ENCODE data around the gene MBL2. TPM values are rescaled to one million over a fixed set of nuclear protein-coding genes. Genes with fewer than 3 reads are reported as not detected.

Gene MBL2
- total RNA-seq, 1 experiment from 2014 or later = not detected

GRCh38 chr10:52779541-52780390 is 7.2 kb upstream of the MBL2 start:
- H3K4me1 ChIP-seq (ENCODE audit: insufficient read depth, low read length) = no peaks in the 10 kb centered on the region
- H3K27ac ChIP-seq (ENCODE audit: low read length) = no peak overlapping the region
- no TSS peak for BruUV-seq (replicated peaks)
- ChIA-PET CTCF (interaction anchor here (1.1 to 3.0 kb wide), 5 partner anchors 37 to 136 kb away, joined by 3 to 26 read pairs (median 9); no protein-coding TSS in a partner anchor), POLR2A (ENCODE audit: unreplicated experiment) (no interaction called here)
- H3K9ac ChIP-seq (ENCODE audit: low read length) = no peak overlapping the region
- H3F3A ChIP-seq (ENCODE audit: low read length, unreplicated experiment) = no peaks in the 10 kb centered on the region
- H3K36me3 ChIP-seq (ENCODE audit: low read depth, low read length) = no peaks in the 10 kb centered on the region
- no peaks in the 10 kb centered on the region for H3K9me3 ChIP-seq (ENCODE audit: low read length)
- H2AFZ ChIP-seq (ENCODE audit: low read length) = no peak overlapping the region
- peak; percentile 99 for DNase-seq
- H3K4me2 ChIP-seq (ENCODE audit: low read length) = no peak overlapping the region
- no peaks in the 10 kb centered on the region for H3K79me2 ChIP-seq (ENCODE audit: low read length)
- H3K9me2 ChIP-seq (replicated peaks; ENCODE audit: low read length) = no peaks in the 10 kb centered on the region
- TF ChIP-seq CTCF (conservative IDR thresholded peaks at IDR 0.05; ENCODE audit: low read depth, low read length) = peak; percentile 100
- TF ChIP-seq EZH2phosphoT487 (IDR thresholded peaks at IDR 0.05; ENCODE audit: borderline replicate concordance, low read length) = no peak
- ATAC-seq = peak; percentile 94
- no peaks in the 10 kb centered on the region for H3K27me3 ChIP-seq (ENCODE audit: low read length)
- intact Hi-C loops (cut with micrococcal nuclease) = loop anchor here (1.0 to 2.0 kb wide), 5 partner anchors 38 to 1778 kb away; no protein-coding TSS in a partner anchor
- no peak overlapping the region for H3K4me3 ChIP-seq (ENCODE audit: low read length)
- no peaks in the 10 kb centered on the region for H4K20me1 ChIP-seq (ENCODE audit: low read length)

- Histone ChIP-seq H3K9me3 (ENCODE audit: low read length) (no peaks in the 10 kb centered on the region), H3K9ac (ENCODE audit: low read length) (no peak overlapping the region), H3K36me3 (ENCODE audit: low read depth, low read length) (no peaks in the 10 kb centered on the region), H4K20me1 (ENCODE audit: low read length) (no peaks in the 10 kb centered on the region), H3K27ac (ENCODE audit: low read length) (no peak overlapping the region), H3K4me2 (ENCODE audit: low read length) (no peak overlapping the region), H3F3A (ENCODE audit: low read length, unreplicated experiment) (no peaks in the 10 kb centered on the region), H3K4me1 (ENCODE audit: insufficient read depth, low read length) (no peaks in the 10 kb centered on the region), H3K4me3 (ENCODE audit: low read length) (no peak overlapping the region), H3K79me2 (ENCODE audit: low read length) (no peaks in the 10 kb centered on the region), H3K27me3 (ENCODE audit: low read length) (no peaks in the 10 kb centered on the region), H2AFZ (ENCODE audit: low read length) (no peak overlapping the region), H3K9me2 (replicated peaks; ENCODE audit: low read length) (no peaks in the 10 kb centered on the region)
- TF ChIP-seq EZH2 (IDR thresholded peaks at IDR 0.05; ENCODE audit: low read length, unreplicated experiment) = no peak
- TF ChIP-seq CTCF (conservative IDR thresholded peaks at IDR 0.05; ENCODE audit: low read depth, low read length) = peak; percentile 99
- no peak for TF ChIP-seq EZH2phosphoT487 (IDR thresholded peaks at IDR 0.05; ENCODE audit: borderline replicate concordance, low read length)
- no TSS peak for BruUV-seq (replicated peaks)
- intact Hi-C loops (cut with micrococcal nuclease) = no loop called here
- CTCF ChIA-PET = interaction anchor here (0.6 to 1.8 kb wide), 7 partner anchors 31 to 471 kb away, joined by 3 to 9 read pairs (median 3); no protein-coding TSS in a partner anchor
- DNase-seq (peak; percentile 88), ATAC-seq (no peak)
- POLR2A ChIA-PET (ENCODE audit: unreplicated experiment) = interaction anchor here (0.6 kb wide), 1 partner anchor 373 kb away, joined by 4 read pairs; no protein-coding TSS in a partner anchor
Measured at GRCh38 chr10:52778511-52779392, 6.2 kb upstream of the MBL2 start.

All from PC-3 (cell line).